K562 (cell line): Measurements from ENCODE around the gene CABP4. TPM values are rescaled to one million over a fixed set of nuclear protein-coding genes. Genes with fewer than 3 reads are reported as not detected.

Experiments
- BRCA1 ChIP-seq, 2 experiments: fragments of 450-650 bp in 1 of 2; sonication (generic) in 1 of 2; formaldehyde crosslinking in 1 of 2; IDR thresholded peaks; 2 replicates each; pipeline versions ENCODE4 v1.5.0 to v1.6.1; 2017 to 2020; ENCODE audit warnings: mild to moderate bottlenecking in 1 of 2, missing genetic modification reagents in 1 of 2
- CREB3L1 ChIP-seq: fragments of 450-650 bp; IDR thresholded peaks from 2 replicates; pipeline ENCODE4 v1.6.1; 2014; ENCODE audit warnings: low read depth, mild to moderate bottlenecking, moderate library complexity, borderline replicate concordance
- DDX20 ChIP-seq: fragments of 450-650 bp; IDR thresholded peaks from 2 replicates; pipeline ENCODE4 v1.6.1; 2016; ENCODE audit warnings: missing genetic modification characterization, low read depth, mild to moderate bottlenecking, missing compliant biosample characterization, moderate library complexity
- EHMT2 ChIP-seq: fragments of 450-650 bp; IDR thresholded peaks from 2 replicates; pipeline ENCODE4 v1.6.1; 2018; ENCODE audit warnings: antibody characterized with exemption
- GABPA ChIP-seq: fragments of 200-800 bp; sonication (Bioruptor generic); conservative IDR thresholded peaks from 2 replicates; pipeline ENCODE4 v1.6.1; 2016; ENCODE audit warnings: low read depth, missing genetic modification characterization, missing compliant biosample characterization
- GTF2A2 ChIP-seq: IDR thresholded peaks from 2 replicates; pipeline ENCODE4 v1.6.1; 2016; ENCODE audit warnings: mild to moderate bottlenecking, missing genetic modification characterization, missing compliant biosample characterization
- HIVEP1 ChIP-seq: fragments of 250-450 bp; sonication (Bioruptor Pico); IDR thresholded peaks from 2 replicates; pipeline ENCODE4 v1.4.0; 2020; ENCODE audit warnings: mild to moderate bottlenecking
- HMGN3 ChIP-seq: IDR thresholded peaks from 2 replicates; pipeline ENCODE4 v1.6.1; 2011; ENCODE audit warnings: borderline replicate concordance, low read depth, mild to moderate bottlenecking, mixed read lengths, low read length; ENCODE audit not compliant: insufficient read length; ENCODE audit errors: extremely low read depth
- MCM3 ChIP-seq: fragments of 450-650 bp; IDR thresholded peaks from 2 replicates; pipeline ENCODE4 v1.6.1; 2016
- NR2F6 ChIP-seq: fragments of 450-650 bp; formaldehyde crosslinking; IDR thresholded peaks from 2 replicates; pipeline ENCODE4 v1.4.0; 2020; ENCODE audit warnings: mild to moderate bottlenecking
- POLR2G ChIP-seq: fragments of 200-400 bp; formaldehyde crosslinking; IDR thresholded peaks from 2 replicates; pipeline ENCODE4 v1.6.1; 2017; ENCODE audit warnings: low read depth, mild to moderate bottlenecking, antibody characterized with exemption, low read length, moderate library complexity
- PRMT5 ChIP-seq: sonication (generic); formaldehyde crosslinking; IDR thresholded peaks from 2 replicates; pipeline ENCODE4 v1.5.0; 2020; ENCODE audit warnings: missing genetic modification reagents
- PRPF4 ChIP-seq: fragments of 200-400 bp; formaldehyde crosslinking; IDR thresholded peaks from one replicate; pipeline ENCODE4 v1.6.1; 2017; ENCODE audit warnings: low read length, low read depth, mild to moderate bottlenecking; ENCODE audit not compliant: insufficient read depth, poor library complexity, severe bottlenecking
- RAD51 ChIP-seq: fragments of 450-650 bp; IDR thresholded peaks from 2 replicates; pipeline ENCODE4 v1.7.1; 2016; ENCODE audit warnings: low read depth, mild to moderate bottlenecking, borderline replicate concordance
- RFX1 ChIP-seq: fragments of 450-650 bp; IDR thresholded peaks from 2 replicates; pipeline ENCODE4 v1.6.1; 2016; ENCODE audit warnings: mild to moderate bottlenecking, moderate library complexity
- SIRT6 ChIP-seq: IDR thresholded peaks from one replicate; pipeline ENCODE4 v1.6.1; 2012; ENCODE audit warnings: low read depth, mild to moderate bottlenecking, control low read depth, inconsistent platforms, low read length, moderate library complexity
- SNAPC5 ChIP-seq: fragments of 250-450 bp; sonication (Bioruptor Pico); IDR thresholded peaks from 2 replicates; pipeline ENCODE4 v1.8.0; 2021; ENCODE audit warnings: moderate library complexity, mild to moderate bottlenecking, inconsistent platforms
- SRSF1 ChIP-seq: fragments of 200-400 bp; formaldehyde crosslinking; IDR thresholded peaks from 2 replicates; pipeline ENCODE4 v1.6.1; 2017; ENCODE audit warnings: mild to moderate bottlenecking, low read depth, low read length, moderate library complexity
- TCF15 ChIP-seq: fragments of 250-450 bp; sonication (Bioruptor Pico); IDR thresholded peaks from 2 replicates; pipeline ENCODE4 v1.8.0; 2022; ENCODE audit warnings: moderate library complexity, mild to moderate bottlenecking, inconsistent platforms
- TOE1 ChIP-seq, 2 experiments: fragments of 450-650 bp in 1 of 2; sonication (generic) in 1 of 2; formaldehyde crosslinking in 1 of 2; IDR thresholded peaks; 2 replicates each; pipeline versions ENCODE4 v1.7.1 to v1.8.0; 2016 to 2022; ENCODE audit warnings: borderline replicate concordance in 2 of 2, mild to moderate bottlenecking in 2 of 2, antibody characterized with exemption in 1 of 2, inconsistent platforms in 1 of 2, low read depth in 1 of 2, missing genetic modification reagents in 1 of 2, moderate library complexity in 1 of 2
- XRCC4 ChIP-seq: IDR thresholded peaks from one replicate; pipeline ENCODE4 v1.6.1; 2011; ENCODE audit not compliant: insufficient read depth, insufficient read length; ENCODE audit errors: extremely low read depth
- ZKSCAN1 ChIP-seq: fragments of 150-350 bp; IDR thresholded peaks from 2 replicates; pipeline ENCODE4 v1.6.1; 2016; ENCODE audit warnings: low read depth, low read length
- ZNF143 ChIP-seq: sonication (generic); formaldehyde crosslinking; IDR thresholded peaks from 2 replicates; pipeline ENCODE4 v1.9.0; 2022; ENCODE audit warnings: mild to moderate bottlenecking, missing genetic modification reagents
- polyA plus RNA-seq, 8 experiments: library from polyadenylated mRNA; depleted of rRNA in 4 of 8; stranded (reverse) in 5 of 8; unstranded in 3 of 8; fragments of >200 nt; fragmentation: Nextera tagmentation in 2 of 8; fragmentation: Illumina TruSeq in 1 of 8; extraction: Ambion mirVana in 2 of 8; extraction: Trizol in 1 of 8; gene quantifications; 2 replicates each; pipeline versions ENCODE4 v1.2.1 to v1.2.3, GENCODE V29; 2011 to 2014; ENCODE audit warnings: inconsistent platforms in 1 of 8, missing spikeins in 1 of 8
- total RNA-seq, 7 experiments: library from RNA; depleted of rRNA in 6 of 7; stranded (reverse); fragments of >200 nt in 6 of 7; fragmentation: Illumina TruSeq in 2 of 7; extraction: Trizol in 2 of 7; gene quantifications; 2 replicates each; pipeline versions ENCODE4 v1.2.1 to v1.2.3, GENCODE V29; 2011 to 2021; ENCODE audit warnings: low replicate concordance in 1 of 7
- TF ChIP-seq, protein P1 (sequence below): IDR thresholded peaks from 2 replicates; pipeline ENCODE4 v1.6.1; 2016; ENCODE audit warnings: missing genetic modification characterization, missing compliant biosample characterization

The CABP4 gene
- total and polyA plus RNA-seq, 9 of the 15 experiments (the other 6 are each of a cell fraction or from before 2014, with no cell fraction given): 0.11 TPM; not detected in 8

GRCh38 chr11:67463680-67464410, 8.7 kb downstream of the CABP4 start (continued):
- TF ChIP-seq EHMT2 (no peak), GABPA (no peak), DDX20 (no peak), BRCA1 (IDR thresholded peaks at IDR 0.05) (no peak), BRCA1 (CRISPR knock-in tag; IDR thresholded peaks at IDR 0.05) (no peak), SIRT6 (no peak), TCF15 (CRISPR knock-in tag) (no peak), POLR2G (peak; percentile 88), HIVEP1 (CRISPR knock-in tag) (peak; percentile 12; the same call in 1 of the 2 replicates), SNAPC5 (CRISPR knock-in tag) (no peak), ZNF143 (CRISPR knock-in tag) (0 out of 2 replicates have a peak, but pooled peaks have one; percentile 35), TOE1 (IDR thresholded peaks at IDR 0.05; ENCODE audit: borderline replicate concordance) (no peak), TOE1 (CRISPR knock-in tag; IDR thresholded peaks at IDR 0.05; ENCODE audit: borderline replicate concordance, low read depth) (no peak), MCM3 (no peak), GTF2A2 (no peak), PRPF4 (no peak), NR2F6 (CRISPR knock-in tag) (no peak), ZKSCAN1 (0 out of 2 replicates have a peak, but pooled peaks have one; percentile 29), XRCC4 (no peak), PRMT5 (no peak), RFX1 (no peak), RAD51 (no peak), HMGN3 (no peak), CREB3L1 (0 out of 2 replicates have a peak, but pooled peaks have one; percentile 60), SRSF1 (no peak)
- TF ChIP-seq, protein P1, sequence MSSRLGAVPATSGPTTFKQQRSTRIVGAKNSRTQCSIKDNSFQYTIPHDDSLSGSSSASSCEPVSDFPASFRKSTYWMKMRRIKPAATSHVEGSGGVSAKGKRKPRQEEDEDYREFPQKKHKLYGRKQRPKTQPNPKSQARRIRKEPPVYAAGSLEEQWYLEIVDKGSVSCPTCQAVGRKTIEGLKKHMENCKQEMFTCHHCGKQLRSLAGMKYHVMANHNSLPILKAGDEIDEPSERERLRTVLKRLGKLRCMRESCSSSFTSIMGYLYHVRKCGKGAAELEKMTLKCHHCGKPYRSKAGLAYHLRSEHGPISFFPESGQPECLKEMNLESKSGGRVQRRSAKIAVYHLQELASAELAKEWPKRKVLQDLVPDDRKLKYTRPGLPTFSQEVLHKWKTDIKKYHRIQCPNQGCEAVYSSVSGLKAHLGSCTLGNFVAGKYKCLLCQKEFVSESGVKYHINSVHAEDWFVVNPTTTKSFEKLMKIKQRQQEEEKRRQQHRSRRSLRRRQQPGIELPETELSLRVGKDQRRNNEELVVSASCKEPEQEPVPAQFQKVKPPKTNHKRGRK: no peak
